SIG-M5 treated with dmso at 0.1 percent for 504 hours (cell line): ENCODE data around the gene VAT1.
A peak's percentile ranks its signal among the peaks of the same experiment; 100 is the strongest.
"Not testable (repeated sequence)": the region's sequence is repeated elsewhere in the genome, so short reads cannot be mapped to it uniquely, and the experiment has no call there.

Experiments used
- DNase-seq: peaks from one replicate; lab custom pipeline; 2025; ENCODE audit not compliant: unreplicated experiment; lab: John Stamatoyannopoulos, UW

The VAT1 gene

GRCh38 chr17:42975701-42976100, 46.5 kb downstream of the VAT1 start:
- DNase-seq: not testable (repeated sequence)

- DNase-seq: no peak
Observed at GRCh38 chr17:42975265-42975664, 46.9 kb downstream of the VAT1 start.

- DNase-seq: not testable (repeated sequence)
Observed at GRCh38 chr17:42973323-42973722, 48.9 kb downstream of the VAT1 start.

- no peak for DNase-seq
Observed at GRCh38 chr17:42971589-42971988, 50.6 kb downstream of the VAT1 start.

GRCh38 chr17:42969001-42969581, 53.1 kb downstream of the VAT1 start:
- DNase-seq: peak; percentile 46

- no peak for DNase-seq
Observed at GRCh38 chr17:42967925-42968324, 54.3 kb downstream of the VAT1 start.
